Tibial nerve (tissue), 4 donors: Measurements from ENCODE around the gene ADAD2.

ENCODE experiments used
- CTCF ChIP-seq, 5 experiments: fragments of 200-600 bp in 3 of 5; fragments of 450-650 bp in 2 of 5; sonication (generic) in 3 of 5; IDR thresholded peaks; one replicate each; pipeline ENCODE4 v1.5.1; 2016 to 2019; ENCODE audit warnings: antibody characterized with exemption in 5 of 5, mild to moderate bottlenecking in 3 of 5, moderate library complexity in 2 of 5
- EP300 ChIP-seq, 2 donors: sonication (generic); formaldehyde crosslinking; IDR thresholded peaks; one replicate each; pipeline ENCODE4 v1.6.1; 2017; ENCODE audit warnings: antibody characterized with exemption in 2 of 2, mild to moderate bottlenecking in 1 of 2
- POLR2A ChIP-seq, 2 donors: fragments of 450-650 bp; IDR thresholded peaks; one replicate each; pipeline ENCODE4 v1.6.1; 2017; ENCODE audit warnings: antibody characterized with exemption in 2 of 2, mild to moderate bottlenecking in 2 of 2, moderate library complexity in 2 of 2

- no peak for TF ChIP-seq CTCF (IDR thresholded peaks at IDR 0.05)
- no peak for TF ChIP-seq POLR2A (IDR thresholded peaks at IDR 0.05)
- no peak for TF ChIP-seq EP300 (IDR thresholded peaks at IDR 0.05)
These were observed 15.2 kb downstream of the ADAD2 start for GRCh38 chr16:84205976-84206691.
